ENCODE results near the gene TMEM132E. TPM values are rescaled to one million over a fixed set of nuclear protein-coding genes. Genes with fewer than 3 reads are reported as not detected.

Gene TMEM132E
- total and polyA plus RNA-seq, 7 donors: 0.01 to 0.26 (median 0.03) TPM; not detected in 4

GRCh38 chr17:34582901-34583245 is 3.5 kb downstream of the TMEM132E start:
- TF ChIP-seq CTCF (IDR thresholded peaks at IDR 0.05): no peak
- Histone ChIP-seq H3K9me3 (no peaks in the 10 kb centered on the region), H3K36me3 (ENCODE audit: insufficient read depth in 1 of 2, low read depth in 1 of 2) (no peaks in the 10 kb centered on the region), H3K4me1 (peaks cover 28% of the 10 kb centered on the region), H3K4me3 (no peak overlapping the region), H3K27me3 (ENCODE audit: insufficient read depth in 3 of 3, low read length in 2 of 3) (peaks cover 0 to 79% (median 29%) of the 10 kb centered on the region in 3 donors), H3K27ac (no peak overlapping the region)
- no peak for DNase-seq
- intact Hi-C loops (cut with DNase I): no loop called here
- no peak for ATAC-seq
- 38 to 43% (median 43%) methylated on average over 3 of the region's 3 CpGs for WGBS, 3 donors

- Histone ChIP-seq H3K36me3 (ENCODE audit: insufficient read depth in 1 of 2, low read depth in 1 of 2) (no peaks in the 10 kb centered on the region), H3K4me1 (peaks cover 16% of the 10 kb centered on the region), H3K27me3 (ENCODE audit: insufficient read depth in 3 of 3, low read length in 2 of 3) (peaks cover 0 to 70% (median 28%) of the 10 kb centered on the region in 3 donors), H3K4me3 (no peak overlapping the region), H3K27ac (no peak overlapping the region), H3K9me3 (no peaks in the 10 kb centered on the region)
- TF ChIP-seq CTCF (IDR thresholded peaks at IDR 0.05): no peak
- ATAC-seq (no peak), DNase-seq (no peak)
- intact Hi-C loops (cut with DNase I): no loop called here
- WGBS, 3 donors: 34 to 41% (median 38%) methylated on average over 11 to 12 of the region's 12 CpGs
Measured at GRCh38 chr17:34584805-34585416, 5.5 kb downstream of the TMEM132E start.

GRCh38 chr17:34586346-34586846 is 7.0 kb downstream of the TMEM132E start:
- no peak overlapping the region for H3K27ac ChIP-seq
- H3K4me3 ChIP-seq: no peak overlapping the region
- H3K9me3 ChIP-seq: no peaks in the 10 kb centered on the region
- ATAC-seq (no peak), DNase-seq (no peak)
- peaks cover 0 to 59% (median 24%) of the 10 kb centered on the region in 3 donors for H3K27me3 ChIP-seq (ENCODE audit: insufficient read depth in 3 of 3, low read length in 2 of 3)
- intact Hi-C loops (cut with DNase I): no loop called here
- WGBS, 3 donors: 64 to 67% (median 67%) methylated on average over 3 of the region's 3 CpGs
- peaks cover under 1% of the 10 kb centered on the region for H3K4me1 ChIP-seq
- no peaks in the 10 kb centered on the region for H3K36me3 ChIP-seq (ENCODE audit: insufficient read depth in 1 of 2, low read depth in 1 of 2)
- no peak for TF ChIP-seq CTCF (IDR thresholded peaks at IDR 0.05)

GRCh38 chr17:34588266-34588665 is 8.9 kb downstream of the TMEM132E start:
- TF ChIP-seq CTCF (IDR thresholded peaks at IDR 0.05): no peak
- WGBS, 3 donors: 65 to 66% (median 66%) methylated on average over 6 of the region's 6 CpGs
- no peak overlapping the region for H3K4me3 ChIP-seq
- ATAC-seq (no peak), DNase-seq (no peak)
- H3K4me1 ChIP-seq: no peaks in the 10 kb centered on the region
- H3K36me3 ChIP-seq (ENCODE audit: insufficient read depth in 1 of 2, low read depth in 1 of 2): no peaks in the 10 kb centered on the region
- intact Hi-C loops (cut with DNase I): no loop called here
- peaks cover 0 to 49% (median 20%) of the 10 kb centered on the region in 3 donors for H3K27me3 ChIP-seq (ENCODE audit: insufficient read depth in 3 of 3, low read length in 2 of 3)
- no peak overlapping the region for H3K27ac ChIP-seq
- H3K9me3 ChIP-seq: no peaks in the 10 kb centered on the region

Measured in psoas muscle (tissue), 8 donors.